SK-N-SH (cell line): Measurements from ENCODE around the gene OTUD7B. TPM values are rescaled to one million over a fixed set of nuclear protein-coding genes. Genes with fewer than 3 reads are reported as not detected.
A peak's percentile ranks its signal among the peaks of the same experiment; 100 is the strongest.

Experiments used
- CTCF ChIA-PET: fragments of 300-600, 350-600 bp; formaldehyde crosslinking; extraction: SDS; loops from one replicate; lab custom pipeline; 2021; lab: Yijun Ruan, JAX
- POLR2A ChIA-PET: fragments of 350-600 bp; sonication (Branson Sonifier 250); formaldehyde crosslinking; extraction: SDS; loops from one replicate; lab custom pipeline; 2020; ENCODE audit warnings: antibody characterized with exemption, inconsistent platforms; lab: Yijun Ruan, JAX
- DNase-seq: peaks from one replicate; pipeline ENCODE4 v3.0.0; 2012
- H2AFZ ChIP-seq: fragments of 200-600 bp; sonication (generic); 2 replicates; pipeline ENCODE4 v1.8.1; 2016; ENCODE audit warnings: antibody characterized with exemption, mild to moderate bottlenecking, low read depth
- H3F3A ChIP-seq: fragments of 200-600 bp; sonication (generic); replicated peaks from 2 replicates; pipeline ENCODE3; 2016; ENCODE audit warnings: antibody characterized with exemption, mild to moderate bottlenecking; ENCODE audit not compliant: insufficient read depth
- H3K27ac ChIP-seq, 2 experiments: fragments of 200-500 bp in 1 of 2; fragments of 200-600 bp in 1 of 2; sonication (Bioruptor generic) in 1 of 2; sonication (generic), shearing (Covaris generic) in 1 of 2; 2 replicates each; pipeline versions ENCODE4 v1.5.1 to v1.6.1; 2014 to 2016; ENCODE audit warnings: low read depth in 2 of 2, inconsistent platforms in 1 of 2, low read length in 1 of 2, mild to moderate bottlenecking in 1 of 2, mixed read lengths in 1 of 2
- H3K27me3 ChIP-seq: fragments of 200-600 bp; sonication (generic), shearing (Covaris generic); 2 replicates; pipeline ENCODE4 v1.6.1; 2016; ENCODE audit warnings: mixed run types; ENCODE audit not compliant: insufficient read depth
- H3K36me3 ChIP-seq, 2 experiments: fragments of 200-500 bp in 1 of 2; fragments of 200-600 bp in 1 of 2; sonication (Bioruptor generic) in 1 of 2; sonication (generic) in 1 of 2; replicated peaks in 1 of 2; 2 replicates each; pipeline versions ENCODE3 to v1.5.1; 2014 to 2016; ENCODE audit warnings: low read length in 1 of 2, mild to moderate bottlenecking in 1 of 2; ENCODE audit not compliant: insufficient read depth in 2 of 2, control insufficient read depth in 1 of 2
- H3K4me1 ChIP-seq, 2 experiments: fragments of 200-500 bp in 1 of 2; fragments of 200-600 bp in 1 of 2; sonication (Bioruptor generic) in 1 of 2; sonication (generic), shearing (Covaris generic) in 1 of 2; 2 replicates each; pipeline versions ENCODE4 v1.5.1 to v1.6.1; 2014 to 2016; ENCODE audit warnings: low read depth in 1 of 2, low read length in 1 of 2, mixed run types in 1 of 2; ENCODE audit not compliant: insufficient read depth in 2 of 2, control insufficient read depth in 1 of 2
- H3K4me2 ChIP-seq: fragments of 200-600 bp; sonication (generic), shearing (Covaris generic); 2 replicates; pipeline ENCODE4 v1.6.1; 2017; ENCODE audit warnings: mixed run types
- H3K4me3 ChIP-seq, 2 experiments: fragments of 200-500 bp in 1 of 2; fragments of 200-600 bp in 1 of 2; sonication (Bioruptor generic) in 1 of 2; sonication (generic), shearing (Covaris generic) in 1 of 2; 2 replicates each; pipeline versions ENCODE4 v1.5.1 to v1.8.1; 2014 to 2016; ENCODE audit warnings: low read depth in 2 of 2, inconsistent platforms in 1 of 2, low read length in 1 of 2, mild to moderate bottlenecking in 1 of 2, mixed read lengths in 1 of 2, moderate library complexity in 1 of 2
- H3K79me2 ChIP-seq: fragments of 200-600 bp; sonication (generic); 2 replicates; pipeline ENCODE4 v1.8.1; 2017; ENCODE audit warnings: mild to moderate bottlenecking; ENCODE audit not compliant: insufficient read depth
- H3K9ac ChIP-seq: fragments of 200-600 bp; sonication (generic); 2 replicates; pipeline ENCODE4 v1.6.1; 2017; ENCODE audit warnings: mixed run types
- H3K9me2 ChIP-seq: fragments of 200-600 bp; sonication (generic); 2 replicates; pipeline ENCODE4 v1.6.1; 2017; ENCODE audit warnings: mixed run types
- H3K9me3 ChIP-seq: fragments of 200-600 bp; sonication (generic); 2 replicates; pipeline ENCODE4 v1.6.1; 2017; ENCODE audit warnings: mixed run types, mild to moderate bottlenecking, moderate library complexity
- H4K20me1 ChIP-seq: fragments of 200-600 bp; sonication (generic); 2 replicates; pipeline ENCODE4 v1.6.1; 2017; ENCODE audit warnings: mild to moderate bottlenecking, mixed run types; ENCODE audit not compliant: insufficient read depth
- CHD2 ChIP-seq: fragments of 150-350 bp; IDR thresholded peaks from 2 replicates; pipeline ENCODE4 v1.6.1; 2018; ENCODE audit warnings: low read length; ENCODE audit not compliant: partially characterized antibody
- CTCF ChIP-seq: fragments of 200-600 bp; sonication (generic); IDR thresholded peaks from 2 replicates; pipeline ENCODE4 v1.6.1; 2017; ENCODE audit warnings: antibody characterized with exemption, mild to moderate bottlenecking, moderate library complexity
- ELF1 ChIP-seq: IDR thresholded peaks from 2 replicates; pipeline ENCODE4 v1.4.0; 2012
- EP300 ChIP-seq, 2 experiments: IDR thresholded peaks; 2 replicates each; pipeline versions ENCODE4 v1.4.0 to v1.6.1; 2012; ENCODE audit warnings: borderline replicate concordance in 1 of 2, low read depth in 1 of 2, low read length in 1 of 2
- EZH2phosphoT487 ChIP-seq: fragments of 200-600 bp; sonication (generic); IDR thresholded peaks from 2 replicates; pipeline ENCODE4 v1.6.1; 2017; ENCODE audit warnings: low read depth, mixed run types, mild to moderate bottlenecking, antibody characterized with exemption, moderate library complexity, borderline replicate concordance
- FOXM1 ChIP-seq: IDR thresholded peaks from 2 replicates; pipeline ENCODE4 v1.4.0; 2012; ENCODE audit warnings: low read depth, mild to moderate bottlenecking
- GABPA ChIP-seq: IDR thresholded peaks from 2 replicates; pipeline ENCODE4 v1.4.0; 2012; ENCODE audit warnings: low read depth, mild to moderate bottlenecking
- GATA2 ChIP-seq: sonication (generic); formaldehyde crosslinking; IDR thresholded peaks from 2 replicates; pipeline ENCODE4 v1.5.0; 2020; ENCODE audit warnings: mild to moderate bottlenecking, missing genetic modification reagents
- IRF3 ChIP-seq: fragments of 150-350 bp; IDR thresholded peaks from 2 replicates; pipeline ENCODE4 v1.6.1; 2016; ENCODE audit warnings: mild to moderate bottlenecking, low read depth, low read length
- MAX ChIP-seq: IDR thresholded peaks from 2 replicates; pipeline ENCODE4 v1.4.0; 2012; ENCODE audit warnings: low read depth
- MEF2A ChIP-seq: IDR thresholded peaks from 2 replicates; pipeline ENCODE4 v1.4.0; 2012; ENCODE audit warnings: low read depth, borderline replicate concordance
- MXI1 ChIP-seq: IDR thresholded peaks from 2 replicates; pipeline ENCODE4 v1.6.1; 2012; ENCODE audit warnings: mild to moderate bottlenecking, low read depth, low read length, improper control_type of control experiment
- NFIC ChIP-seq: IDR thresholded peaks from 2 replicates; pipeline ENCODE4 v1.4.0; 2012; ENCODE audit warnings: borderline replicate concordance
- NRF1 ChIP-seq: IDR thresholded peaks from 2 replicates; pipeline ENCODE4 v1.6.1; 2012; ENCODE audit warnings: low read depth, mild to moderate bottlenecking, low read length
- PBX3 ChIP-seq: IDR thresholded peaks from 2 replicates; pipeline ENCODE4; 2012
- POLR2AphosphoS5 ChIP-seq: IDR thresholded peaks from 2 replicates; pipeline ENCODE4 v1.6.1; 2012; ENCODE audit warnings: low read depth, low read length
- RCOR1 ChIP-seq: fragments of 150-350 bp; IDR thresholded peaks from 2 replicates; pipeline ENCODE4 v1.6.1; 2017; ENCODE audit warnings: antibody characterized with exemption, low read length
- RFX5 ChIP-seq: IDR thresholded peaks from 2 replicates; pipeline ENCODE4 v1.6.1; 2012; ENCODE audit warnings: mild to moderate bottlenecking, improper control_type of control experiment, low read length
- RXRA ChIP-seq: IDR thresholded peaks from 2 replicates; pipeline ENCODE4 v1.4.0; 2012; ENCODE audit warnings: low read depth, mild to moderate bottlenecking, borderline replicate concordance
- SIN3A ChIP-seq: IDR thresholded peaks from 2 replicates; pipeline ENCODE4 v1.6.1; 2012; ENCODE audit warnings: low read depth, mild to moderate bottlenecking, low read length, moderate library complexity, borderline replicate concordance
- TAF1 ChIP-seq: IDR thresholded peaks from 2 replicates; pipeline ENCODE4 v1.6.1; 2012; ENCODE audit warnings: low read depth, mild to moderate bottlenecking, low read length, moderate library complexity, borderline replicate concordance
- TCF12 ChIP-seq: IDR thresholded peaks from 2 replicates; pipeline ENCODE4 v1.4.0; 2012
- TEAD4 ChIP-seq: IDR thresholded peaks from 2 replicates; pipeline ENCODE4 v1.4.0; 2012; ENCODE audit warnings: mild to moderate bottlenecking, borderline replicate concordance; ENCODE audit not compliant: insufficient read depth
- USF1 ChIP-seq: IDR thresholded peaks from 2 replicates; pipeline ENCODE4 v1.4.0; 2012; ENCODE audit warnings: low read depth, borderline replicate concordance
- YY1 ChIP-seq: IDR thresholded peaks from 2 replicates; pipeline ENCODE4 v1.4.0; 2012; ENCODE audit warnings: low read depth, mild to moderate bottlenecking
- ZBTB33 ChIP-seq: IDR thresholded peaks from 2 replicates; pipeline ENCODE4 v1.4.0; 2012; ENCODE audit warnings: low read depth, borderline replicate concordance
- WGBS: methylation state at CpG from one replicate; pipeline ENCODE4 v1.1.6; 2017; ENCODE audit warnings: low lambda C conversion rate; 5-methylcytosine and 5-hydroxymethylcytosine counted together
- polyA plus RNA-seq, 3 experiments: library from polyadenylated mRNA; depleted of rRNA; stranded (reverse); fragments of >200 nt; gene quantifications; 2 replicates each; pipeline ENCODE4 v1.2.3, GENCODE V29; 2012

The OTUD7B gene
- polyA plus RNA-seq, 1 of the 3 experiments (the other 2 are of a cell fraction): 4.2 TPM

- ChIA-PET CTCF (interaction anchor here (1.0 to 2.1 kb wide), 3 partner anchors 15 to 64 kb away, joined by 3 to 7 read pairs (median 4); no protein-coding TSS in a partner anchor), POLR2A (no interaction called here)
- peak overlapping the region; percentile 69 for H3K4me2 ChIP-seq
- no peaks in the 10 kb centered on the region for H3K9me2 ChIP-seq
- no peak overlapping the region for H2AFZ ChIP-seq
- H3K27ac ChIP-seq: peak overlapping the region; percentile 84 to 85; a peak in 3 of 4 replicates
- no peaks in the 10 kb centered on the region for H3K9me3 ChIP-seq
- H3K79me2 ChIP-seq: peaks cover 93% of the 10 kb centered on the region
- no peaks in the 10 kb centered on the region for H3K27me3 ChIP-seq
- peaks cover under 1% of the 10 kb centered on the region; the same call in 1 of the 2 replicates for H4K20me1 ChIP-seq
- H3K4me1 ChIP-seq: peaks cover 5 to 20% of the 10 kb centered on the region in 2 experiments
- 45% methylated on average over 4 of the region's 4 CpGs for WGBS
- H3F3A ChIP-seq: peaks cover 29% of the 10 kb centered on the region
- peak overlapping the region; percentile 40; the same call in 1 of the 2 replicates for H3K9ac ChIP-seq
- H3K4me3 ChIP-seq: peak overlapping the region in 1 of 2 experiments; percentile 27; a peak in 3 of 4 replicates
- peaks cover 3 to 9% of the 10 kb centered on the region in 2 experiments for H3K36me3 ChIP-seq
- DNase-seq: no peak
- TF ChIP-seq MEF2A (peak; percentile 44; the same call in 1 of the 2 replicates), RFX5 (no peak), NFIC (peak; percentile 82), POLR2AphosphoS5 (peak; percentile 72; the same call in 1 of the 2 replicates), TAF1 (peak; percentile 51; the same call in 1 of the 2 replicates), CHD2 (no peak), TCF12 (peak; percentile 87), MAX (no peak), RXRA (peak; percentile 75; the same call in 1 of the 2 replicates), TEAD4 (peak; percentile 90), RCOR1 (no peak), GATA2 (CRISPR knock-in tag) (no peak), YY1 (no peak; the same call in 1 of the 2 replicates), NRF1 (no peak), SIN3A (peak; percentile 92), EP300 (IDR thresholded peaks at IDR 0.05; ENCODE audit: borderline replicate concordance in 1 of 2, low read depth in 1 of 2, low read length in 1 of 2) (peak; percentile 29 to 88; a peak in 2 of 4 replicates), FOXM1 (peak; percentile 82), IRF3 (no peak), CTCF (no peak), EZH2phosphoT487 (no peak), ZBTB33 (0 out of 2 replicates have a peak, but pooled peaks have one; percentile 37), PBX3 (peak; percentile 97), GABPA (no peak; the same call in 1 of the 2 replicates), ELF1 (no peak), MXI1 (no peak), USF1 (no peak; the same call in 1 of the 2 replicates)
Observed at GRCh38 chr1:149986486-149987296, 23.8 kb downstream of the OTUD7B start.
